SK-N-MC (cell line): ENCODE data around the gene NDOR1.

Source experiments
- EZH2 ChIP-seq: fragments of 200-600 bp; sonication (generic); IDR thresholded peaks from one replicate; pipeline ENCODE4 v1.6.1; 2017; ENCODE audit warnings: antibody characterized with exemption
- POLR2AphosphoS5 ChIP-seq: IDR thresholded peaks from 2 replicates; pipeline ENCODE4 v1.6.1; 2012; ENCODE audit warnings: mild to moderate bottlenecking, low read depth, low read length, borderline replicate concordance

GRCh38 chr9:137178939-137179630 is 26.4 kb upstream of the NDOR1 start:
- TF ChIP-seq POLR2AphosphoS5 (no peak), EZH2 (no peak)
